22Rv1 (cell line): ENCODE data around the gene DDX41.

Experiments used
- H3K27ac ChIP-seq: fragments of 450-650 bp; 2 replicates; pipeline ENCODE4 v1.5.1; 2017
- ZFX ChIP-seq: fragments of 450-650 bp; IDR thresholded peaks from 2 replicates; pipeline ENCODE4 v1.6.1; 2017; ENCODE audit warnings: antibody characterized with exemption, borderline replicate concordance
- TF ChIP-seq, protein P1 (sequence below): fragments of 450-650 bp; IDR thresholded peaks from 2 replicates; pipeline ENCODE4 v1.5.1; 2017; ENCODE audit warnings: mild to moderate bottlenecking

Gene DDX41

DNA sequence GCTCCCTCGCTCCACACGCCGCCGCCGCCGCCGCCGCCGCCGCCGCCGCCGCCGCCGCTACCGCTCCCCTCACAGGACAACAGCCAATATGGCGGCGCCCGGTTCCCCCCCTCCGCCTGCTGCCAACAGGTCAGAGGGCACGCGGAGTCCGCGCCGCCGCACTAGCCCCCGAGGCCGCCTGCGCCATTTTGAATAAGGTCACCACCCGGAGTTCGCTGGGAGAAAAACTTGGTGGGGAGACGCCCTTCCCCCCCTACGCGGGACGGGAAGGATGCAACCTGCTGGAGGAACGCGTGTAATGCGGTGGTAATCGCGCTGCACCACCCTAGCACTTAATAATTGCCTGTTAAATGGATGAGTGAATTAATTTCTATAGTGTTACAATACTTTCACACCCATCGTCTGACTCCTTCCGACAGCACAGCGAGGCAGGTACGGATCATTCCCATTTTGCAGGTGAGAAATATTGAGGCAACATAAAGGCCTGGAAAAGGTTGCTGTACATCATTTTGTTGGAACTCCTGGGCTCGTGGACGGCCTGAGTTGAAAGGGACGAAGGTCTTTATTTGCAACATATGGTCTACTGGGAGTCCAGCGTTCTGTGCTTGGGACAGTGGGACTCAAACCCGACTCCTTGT is 37.8 kb upstream of the DDX41 start, which contains the start of gene FAM193B:
TSS of gene FAM193B (minus strand) at position 90 of the 638 bp plus-strand sequence. CDS start 105 bp downstream, outside the sequence.
- no peak for TF ChIP-seq ZFX
- TF ChIP-seq, protein P1, sequence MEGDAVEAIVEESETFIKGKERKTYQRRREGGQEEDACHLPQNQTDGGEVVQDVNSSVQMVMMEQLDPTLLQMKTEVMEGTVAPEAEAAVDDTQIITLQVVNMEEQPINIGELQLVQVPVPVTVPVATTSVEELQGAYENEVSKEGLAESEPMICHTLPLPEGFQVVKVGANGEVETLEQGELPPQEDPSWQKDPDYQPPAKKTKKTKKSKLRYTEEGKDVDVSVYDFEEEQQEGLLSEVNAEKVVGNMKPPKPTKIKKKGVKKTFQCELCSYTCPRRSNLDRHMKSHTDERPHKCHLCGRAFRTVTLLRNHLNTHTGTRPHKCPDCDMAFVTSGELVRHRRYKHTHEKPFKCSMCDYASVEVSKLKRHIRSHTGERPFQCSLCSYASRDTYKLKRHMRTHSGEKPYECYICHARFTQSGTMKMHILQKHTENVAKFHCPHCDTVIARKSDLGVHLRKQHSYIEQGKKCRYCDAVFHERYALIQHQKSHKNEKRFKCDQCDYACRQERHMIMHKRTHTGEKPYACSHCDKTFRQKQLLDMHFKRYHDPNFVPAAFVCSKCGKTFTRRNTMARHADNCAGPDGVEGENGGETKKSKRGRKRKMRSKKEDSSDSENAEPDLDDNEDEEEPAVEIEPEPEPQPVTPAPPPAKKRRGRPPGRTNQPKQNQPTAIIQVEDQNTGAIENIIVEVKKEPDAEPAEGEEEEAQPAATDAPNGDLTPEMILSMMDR = peak; percentile 33; the same call in 1 of the 2 replicates
- peak within 1 kb of the TSS; percentile 72 for H3K27ac ChIP-seq

DNA sequence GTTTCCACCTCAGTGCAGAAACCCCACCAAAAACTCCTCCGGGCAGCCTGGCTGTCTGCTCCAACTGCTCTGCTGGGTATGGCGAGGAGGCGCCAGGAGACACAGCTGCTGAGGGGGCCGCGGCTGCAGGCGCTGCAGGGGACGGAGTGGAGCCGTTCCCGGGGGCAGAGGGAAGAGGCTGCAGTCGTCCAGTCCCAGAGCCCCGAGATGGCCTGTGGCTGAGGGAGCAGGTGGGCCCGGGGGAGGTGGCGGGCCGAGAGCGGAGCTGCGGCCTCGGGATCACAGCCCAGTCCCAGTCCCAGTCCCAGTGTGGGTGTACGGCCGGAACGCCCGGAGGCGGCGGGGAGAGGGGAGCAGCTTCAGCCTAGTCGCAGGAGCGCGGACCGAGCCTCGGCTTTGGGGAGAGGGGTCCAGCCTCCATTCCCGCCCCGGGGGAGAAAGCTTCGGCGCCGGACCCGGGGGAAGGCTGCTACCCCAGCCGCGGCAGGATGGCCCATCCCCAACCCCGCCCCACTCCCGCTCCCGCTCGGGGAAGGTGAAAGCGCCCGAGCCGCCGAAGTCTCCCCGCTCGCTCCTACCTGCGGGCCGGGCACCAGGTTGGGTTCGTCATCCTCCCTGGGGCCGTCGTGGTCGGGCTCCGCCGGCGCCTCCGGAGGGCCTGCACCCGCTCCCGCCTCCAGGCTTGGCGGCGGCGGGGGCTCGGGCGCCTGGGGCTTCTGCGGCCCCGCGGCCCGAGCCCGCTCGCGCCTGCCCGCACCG is 37.1 kb upstream of the DDX41 start:
- H3K27ac ChIP-seq = peak overlapping the region; percentile 72
- no peak for TF ChIP-seq ZFX
- TF ChIP-seq, protein P1 = no peak

DNA sequence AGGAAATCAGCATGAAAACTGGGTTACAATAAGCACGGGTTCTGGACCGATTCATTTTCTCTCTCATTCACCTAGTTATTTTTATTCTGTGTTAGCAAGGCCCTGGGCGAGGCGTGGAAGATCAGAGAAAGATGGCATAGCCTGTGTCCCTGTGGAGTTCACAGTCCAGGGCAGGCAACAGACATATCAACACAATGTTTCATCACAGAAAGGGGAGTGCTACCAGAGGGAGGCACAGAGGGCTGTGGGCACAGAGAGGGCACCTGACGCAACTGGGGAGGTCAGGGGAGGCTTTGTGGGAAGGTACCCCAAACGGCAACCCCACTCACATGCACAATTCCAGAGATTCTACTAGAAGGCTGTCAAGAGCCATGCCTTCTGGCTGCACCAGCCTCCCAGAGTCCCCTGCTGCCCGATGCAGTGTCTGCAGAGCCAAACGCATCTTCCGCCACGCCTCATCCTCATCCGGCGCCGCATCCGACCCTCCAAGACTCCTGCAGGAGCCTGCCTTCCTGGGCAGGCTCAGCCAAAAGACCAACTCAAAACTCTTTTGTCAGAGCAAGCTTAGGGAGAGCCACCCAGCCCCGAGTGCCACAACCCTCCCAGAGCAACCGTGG is 36.2 kb upstream of the DDX41 start:
- TF ChIP-seq, protein P1 = no peak
- TF ChIP-seq ZFX = no peak
- 0 out of 2 replicates have a peak overlapping the region, but pooled peaks have one; percentile 72 for H3K27ac ChIP-seq

DNA sequence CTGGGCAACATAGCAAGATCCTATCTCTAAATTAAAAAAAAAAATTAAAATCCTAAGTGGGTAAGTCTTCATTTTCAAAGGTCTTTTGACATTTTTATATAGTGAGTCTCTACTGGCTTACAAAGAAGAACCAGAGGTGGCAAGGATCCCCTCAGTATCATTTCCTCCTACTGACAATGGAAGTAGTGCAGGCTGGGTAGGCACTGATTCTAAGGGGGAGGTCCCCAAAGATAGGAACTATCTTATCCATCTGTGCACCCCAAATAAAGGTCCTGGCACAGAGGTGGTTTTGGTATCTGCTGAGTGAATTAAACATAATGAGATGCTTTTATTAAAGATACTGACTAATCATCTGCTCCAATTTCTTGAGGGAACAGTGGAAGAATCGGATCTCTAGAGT is 33.4 kb upstream of the DDX41 start:
- no peak overlapping the region for H3K27ac ChIP-seq
- no peak for TF ChIP-seq ZFX
- TF ChIP-seq, protein P1 = no peak

DNA sequence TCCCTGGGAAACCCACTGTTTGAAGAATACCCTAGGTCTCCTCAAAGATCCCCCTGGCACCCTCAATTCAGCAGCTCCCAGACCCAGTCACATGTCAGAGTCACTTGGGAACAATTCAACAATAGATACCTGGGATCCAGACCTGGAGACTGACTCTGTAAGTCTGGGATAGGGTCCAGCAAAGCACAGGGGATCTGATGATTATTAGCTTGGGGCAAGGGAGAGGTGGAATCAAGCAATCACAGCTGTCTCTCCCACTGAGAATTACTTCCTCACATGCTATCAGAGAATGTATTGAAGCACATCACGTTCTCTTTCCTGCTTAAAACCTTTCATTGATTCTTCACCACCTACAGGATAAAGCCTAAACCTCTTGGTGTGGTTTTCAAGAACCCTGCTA is 31.7 kb upstream of the DDX41 start:
- H3K27ac ChIP-seq = no peak overlapping the region
- TF ChIP-seq, protein P1 = no peak
- no peak for TF ChIP-seq ZFX

DNA sequence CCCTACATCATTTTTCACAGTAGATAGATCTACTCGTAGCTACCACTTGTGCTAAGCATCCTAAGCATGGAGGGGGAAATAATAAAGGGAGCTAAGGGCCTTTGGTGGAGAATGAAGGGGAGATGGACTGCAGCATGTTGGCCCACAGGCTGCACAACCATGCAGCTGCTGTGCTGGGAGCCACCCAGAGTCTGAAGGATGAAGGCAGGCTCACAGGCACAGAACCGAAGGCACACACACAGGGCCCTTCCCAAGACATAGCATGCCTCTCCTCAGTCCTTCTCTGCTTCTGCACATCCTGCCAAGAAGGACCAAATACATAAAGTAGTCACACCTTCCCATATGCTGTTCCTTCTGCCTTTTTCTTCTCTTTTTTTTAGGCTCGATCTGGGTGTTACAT is 31.0 kb upstream of the DDX41 start:
- no peak for TF ChIP-seq ZFX
- TF ChIP-seq, protein P1 = no peak
- H3K27ac ChIP-seq = no peak overlapping the region

DNA sequence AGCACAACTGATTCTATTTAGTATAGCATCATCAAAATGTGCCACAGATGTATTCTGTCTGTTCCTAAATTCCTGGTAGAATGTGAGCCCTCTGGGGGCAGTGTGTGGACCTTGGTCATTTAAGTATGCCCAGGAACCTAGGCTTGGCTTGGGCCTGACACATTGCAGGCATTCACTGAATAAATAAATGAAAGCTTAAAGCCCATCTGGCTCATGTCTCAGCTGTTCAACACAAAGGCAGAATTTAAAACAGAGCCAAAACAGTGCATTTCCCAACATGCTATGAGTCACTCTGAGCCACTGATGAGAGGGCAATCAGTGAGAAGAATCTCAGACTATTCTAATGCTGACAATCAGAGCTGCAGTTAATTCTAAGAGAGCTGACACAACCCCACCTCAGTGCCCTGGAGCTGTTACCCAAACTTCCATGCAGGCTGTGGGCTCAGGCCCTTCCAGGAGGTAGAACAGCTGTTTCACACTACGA is 29.5 kb upstream of the DDX41 start:
- no peak overlapping the region for H3K27ac ChIP-seq

More for the DNA sequence above, 29.5 kb upstream of the DDX41 start:
- no peak for TF ChIP-seq ZFX
- TF ChIP-seq, protein P1 = no peak
